Thyroid gland (tissue), 4 donors: ENCODE measurements around the gene SLC6A12.

Source experiments
- POLR2A ChIP-seq, 2 donors: fragments of 450-650 bp; IDR thresholded peaks; one replicate each; pipeline ENCODE4 v1.6.1; 2017; ENCODE audit warnings: antibody characterized with exemption in 2 of 2, mild to moderate bottlenecking in 2 of 2, moderate library complexity in 1 of 2
- TF ChIP-seq, protein P1 (sequence below), 6 experiments: fragments of 200-600 bp in 3 of 6; fragments of 450-650 bp in 3 of 6; sonication (generic) in 3 of 6; IDR thresholded peaks; one replicate each; pipeline ENCODE4 v1.5.1; 2016 to 2019; ENCODE audit warnings: antibody characterized with exemption in 6 of 6, mild to moderate bottlenecking in 2 of 6, inconsistent platforms in 1 of 6, moderate library complexity in 1 of 6

DNA sequence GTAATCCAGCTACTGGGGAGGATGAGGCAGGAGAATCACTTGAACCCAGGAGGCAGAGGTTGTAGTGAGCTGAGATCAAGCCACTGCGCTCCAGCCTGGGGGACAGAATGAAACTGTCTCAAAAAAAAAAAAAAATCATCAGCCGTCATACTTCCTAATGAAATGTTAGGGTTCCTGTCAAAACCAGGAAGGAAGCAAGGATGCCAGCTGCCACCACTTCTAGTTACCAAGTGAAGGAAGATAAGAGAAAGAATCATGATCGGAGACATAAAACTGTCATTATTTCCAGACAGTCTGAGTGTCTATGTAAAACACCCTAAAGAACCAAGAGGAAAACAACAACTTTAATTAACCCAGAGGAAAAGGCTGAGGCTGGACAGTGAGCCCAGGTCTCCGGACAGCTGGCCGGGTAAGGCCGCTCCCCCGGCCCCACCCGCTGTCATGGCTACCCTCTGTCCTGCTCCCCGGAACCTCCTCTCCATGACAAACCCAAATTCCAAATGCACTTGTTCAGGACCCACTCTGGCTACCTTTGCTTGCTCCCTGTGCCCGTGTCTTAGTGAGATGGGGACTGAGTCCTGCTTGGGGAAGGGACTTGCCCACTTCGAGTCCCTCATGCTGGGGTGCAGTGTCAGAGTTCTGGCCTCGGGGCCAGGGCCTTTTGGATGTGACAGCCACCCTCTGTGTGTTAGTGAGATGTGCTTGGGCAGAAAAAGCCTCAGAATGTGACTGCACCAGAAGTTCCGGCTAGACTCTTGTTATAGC, 29.0 kb downstream of the SLC6A12 start:
- TF ChIP-seq, protein P1, sequence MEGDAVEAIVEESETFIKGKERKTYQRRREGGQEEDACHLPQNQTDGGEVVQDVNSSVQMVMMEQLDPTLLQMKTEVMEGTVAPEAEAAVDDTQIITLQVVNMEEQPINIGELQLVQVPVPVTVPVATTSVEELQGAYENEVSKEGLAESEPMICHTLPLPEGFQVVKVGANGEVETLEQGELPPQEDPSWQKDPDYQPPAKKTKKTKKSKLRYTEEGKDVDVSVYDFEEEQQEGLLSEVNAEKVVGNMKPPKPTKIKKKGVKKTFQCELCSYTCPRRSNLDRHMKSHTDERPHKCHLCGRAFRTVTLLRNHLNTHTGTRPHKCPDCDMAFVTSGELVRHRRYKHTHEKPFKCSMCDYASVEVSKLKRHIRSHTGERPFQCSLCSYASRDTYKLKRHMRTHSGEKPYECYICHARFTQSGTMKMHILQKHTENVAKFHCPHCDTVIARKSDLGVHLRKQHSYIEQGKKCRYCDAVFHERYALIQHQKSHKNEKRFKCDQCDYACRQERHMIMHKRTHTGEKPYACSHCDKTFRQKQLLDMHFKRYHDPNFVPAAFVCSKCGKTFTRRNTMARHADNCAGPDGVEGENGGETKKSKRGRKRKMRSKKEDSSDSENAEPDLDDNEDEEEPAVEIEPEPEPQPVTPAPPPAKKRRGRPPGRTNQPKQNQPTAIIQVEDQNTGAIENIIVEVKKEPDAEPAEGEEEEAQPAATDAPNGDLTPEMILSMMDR (IDR thresholded peaks at IDR 0.05): no peak
- TF ChIP-seq POLR2A (IDR thresholded peaks at IDR 0.05): no peak
